Hypothalamus (tissue), 51 donors: Measurements from ENCODE around the gene GSTM2.

Experiments
- DNase-seq, 51 donors: peaks; one replicate each; lab custom pipeline; 2025; lab: John Stamatoyannopoulos, UW

Gene GSTM2

GRCh38 chr1:109628540-109629321, 39.1 kb upstream of the GSTM2 start:
- DNase-seq = no peak

DNA sequence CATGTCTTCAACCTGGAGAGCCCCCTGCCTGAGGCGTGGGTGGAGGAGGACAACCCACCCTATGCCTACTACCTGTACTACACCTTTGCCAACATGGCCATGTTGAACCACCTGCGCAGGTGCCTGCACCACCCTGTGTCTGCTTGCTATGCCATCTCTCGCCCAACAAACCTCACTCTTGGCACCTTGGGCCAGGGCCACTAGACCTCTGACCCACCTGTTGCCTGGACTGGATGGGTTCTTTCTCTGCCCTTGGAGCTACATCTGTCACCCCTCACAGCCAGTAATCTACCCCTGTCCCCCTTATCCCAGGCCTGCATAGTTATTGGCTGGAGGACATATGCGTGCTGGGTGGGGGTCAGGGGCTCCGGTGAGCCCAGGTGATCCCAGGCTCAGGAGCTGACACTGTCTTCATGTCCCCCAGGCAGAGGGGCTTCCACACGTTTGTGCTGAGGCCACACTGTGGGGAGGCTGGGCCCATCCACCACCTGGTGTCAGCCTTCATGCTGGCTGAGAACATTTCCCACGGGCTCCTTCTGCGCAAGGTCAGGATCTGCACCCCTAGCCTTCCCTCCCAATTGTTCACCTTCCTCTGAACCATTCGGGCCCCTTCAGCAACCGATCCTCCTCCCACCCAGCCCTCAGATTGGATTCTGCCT, 38.4 kb upstream of the GSTM2 start:
- no peak for DNase-seq

- DNase-seq = peak in 1 of 51 donors; percentile 27
Observed at GRCh38 chr1:109630081-109630897, 37.6 kb upstream of the GSTM2 start.

DNA sequence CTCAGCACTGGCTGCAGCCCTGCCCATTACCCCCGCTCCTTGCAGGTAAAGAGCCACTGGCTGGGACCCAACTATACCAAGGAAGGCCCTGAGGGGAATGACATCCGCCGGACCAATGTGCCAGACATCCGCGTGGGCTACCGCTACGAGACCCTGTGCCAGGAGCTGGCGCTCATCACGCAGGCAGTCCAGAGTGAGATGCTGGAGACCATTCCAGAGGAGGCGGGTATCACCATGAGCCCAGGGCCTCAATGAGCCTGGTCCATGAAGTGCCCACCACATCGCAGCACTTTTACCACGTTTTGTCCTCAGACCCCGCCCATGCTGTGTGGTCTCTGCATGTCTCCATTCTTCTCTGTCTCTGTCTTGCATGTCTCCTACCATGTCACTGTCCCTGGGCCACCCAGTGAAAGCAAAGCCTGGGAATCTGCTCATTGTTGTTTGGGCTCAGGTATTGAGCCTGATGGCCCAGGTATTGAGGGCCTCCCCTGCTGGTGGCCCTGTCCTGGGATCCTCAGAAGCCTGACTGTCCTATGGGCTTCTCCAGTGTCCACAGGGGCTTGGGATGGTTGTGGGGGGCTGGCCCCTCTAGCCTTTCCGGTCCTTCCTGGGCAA, 36.9 kb upstream of the GSTM2 start:
- no peak for DNase-seq

- DNase-seq = no peak
Observed at GRCh38 chr1:109631513-109632505, 36.0 kb upstream of the GSTM2 start.

DNA sequence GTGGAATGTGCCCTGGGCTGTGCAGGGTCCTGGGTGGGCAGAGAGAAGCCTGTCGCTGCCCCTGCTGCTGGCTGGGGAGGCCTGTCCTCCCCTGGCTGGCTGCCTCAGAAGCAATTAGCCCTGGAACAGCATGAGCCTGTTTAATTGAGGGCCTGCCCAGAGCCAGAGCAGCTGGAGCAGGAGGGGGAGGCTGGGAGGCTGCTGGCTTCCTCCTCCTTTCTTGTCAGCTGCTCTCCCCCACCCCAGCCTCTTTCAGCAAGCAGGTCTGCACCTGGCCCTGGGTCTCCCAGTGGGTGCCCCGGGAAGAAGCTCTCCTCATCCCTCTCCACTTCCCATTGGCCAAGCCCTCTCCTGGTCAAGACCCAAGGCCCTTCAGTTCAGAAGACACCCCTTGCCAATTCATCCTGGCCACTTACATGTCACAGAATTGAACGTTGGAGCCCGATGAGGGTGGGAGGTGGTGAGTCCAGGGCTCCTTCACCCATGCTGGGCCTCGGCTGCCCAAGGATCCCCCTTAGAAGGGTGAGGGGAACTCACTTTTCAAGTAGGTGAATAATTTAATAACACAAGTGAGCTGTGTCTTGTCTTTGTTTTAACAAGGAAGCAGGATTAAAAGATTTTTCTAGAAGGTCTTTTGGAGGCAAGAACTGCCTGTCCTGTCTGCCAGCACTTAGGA, 35.0 kb upstream of the GSTM2 start:
- DNase-seq = peak in 28 of 51 donors; percentile 25 to 80 (median 56)

- no peak for DNase-seq
Observed at GRCh38 chr1:109634292-109634691, 33.6 kb upstream of the GSTM2 start.

DNA sequence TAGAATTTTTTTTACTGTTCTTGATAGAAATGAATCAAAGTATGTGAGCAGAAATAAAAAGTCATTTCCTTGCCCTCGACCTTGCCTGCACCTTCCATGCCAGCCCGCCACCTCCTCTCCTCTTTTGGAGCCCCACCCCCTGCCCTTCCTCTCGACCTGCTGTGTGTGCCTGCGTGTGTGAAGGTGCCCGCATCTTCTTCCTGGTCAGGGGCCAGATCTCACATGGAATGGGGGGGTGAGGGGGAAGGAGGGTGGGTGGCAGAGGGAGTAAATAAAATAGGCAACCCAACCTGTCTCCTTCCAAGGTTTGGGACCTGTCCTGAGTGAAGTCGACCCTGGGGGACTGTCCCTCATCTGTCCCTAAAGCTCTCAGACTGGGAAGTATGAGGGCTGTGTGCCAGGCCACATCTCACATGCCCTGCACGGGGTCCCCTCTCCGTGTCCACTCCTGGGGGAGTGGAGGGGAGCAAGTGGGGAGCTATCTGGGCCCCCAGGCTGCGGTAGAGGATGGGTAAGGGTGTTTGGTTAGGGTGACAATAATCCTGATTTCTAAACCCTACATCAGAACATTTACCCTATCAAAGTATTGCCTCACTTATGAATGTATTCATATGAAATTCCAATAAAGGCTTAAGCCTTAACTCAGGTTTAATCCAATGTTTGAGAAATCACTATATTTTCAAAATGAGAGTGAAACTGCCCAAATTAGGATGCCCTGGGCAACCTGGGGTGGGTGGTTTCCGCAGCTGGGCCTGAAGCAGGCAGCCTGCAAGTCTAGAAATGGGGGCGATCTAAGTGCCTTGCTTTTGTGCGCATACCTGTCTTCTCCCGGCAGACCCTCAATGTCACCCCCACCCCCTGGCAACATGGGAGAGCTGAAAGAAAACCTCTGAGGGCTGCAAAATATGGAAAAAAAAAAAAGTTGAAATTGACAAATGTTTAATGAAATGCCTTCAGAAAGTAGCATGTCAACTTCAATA, 32.8 kb upstream of the GSTM2 start:
- no peak for DNase-seq

DNA sequence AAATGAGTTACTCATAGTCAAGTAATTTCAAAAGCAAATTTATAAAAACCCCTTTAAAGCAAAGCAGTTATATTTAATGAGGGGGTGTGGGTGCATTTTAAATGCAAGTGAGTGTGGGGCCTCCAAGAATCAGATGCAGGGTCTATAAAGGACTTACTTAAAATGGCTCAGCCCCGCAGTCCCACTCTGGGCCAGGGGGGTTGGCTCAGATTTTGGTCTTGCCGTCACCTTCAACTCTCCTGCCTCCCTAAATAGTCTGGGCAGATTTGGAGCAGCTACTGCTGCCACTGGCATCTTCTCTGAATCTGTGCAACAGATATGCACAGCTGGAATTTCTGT, 32.0 kb upstream of the GSTM2 start:
- no peak for DNase-seq

DNA sequence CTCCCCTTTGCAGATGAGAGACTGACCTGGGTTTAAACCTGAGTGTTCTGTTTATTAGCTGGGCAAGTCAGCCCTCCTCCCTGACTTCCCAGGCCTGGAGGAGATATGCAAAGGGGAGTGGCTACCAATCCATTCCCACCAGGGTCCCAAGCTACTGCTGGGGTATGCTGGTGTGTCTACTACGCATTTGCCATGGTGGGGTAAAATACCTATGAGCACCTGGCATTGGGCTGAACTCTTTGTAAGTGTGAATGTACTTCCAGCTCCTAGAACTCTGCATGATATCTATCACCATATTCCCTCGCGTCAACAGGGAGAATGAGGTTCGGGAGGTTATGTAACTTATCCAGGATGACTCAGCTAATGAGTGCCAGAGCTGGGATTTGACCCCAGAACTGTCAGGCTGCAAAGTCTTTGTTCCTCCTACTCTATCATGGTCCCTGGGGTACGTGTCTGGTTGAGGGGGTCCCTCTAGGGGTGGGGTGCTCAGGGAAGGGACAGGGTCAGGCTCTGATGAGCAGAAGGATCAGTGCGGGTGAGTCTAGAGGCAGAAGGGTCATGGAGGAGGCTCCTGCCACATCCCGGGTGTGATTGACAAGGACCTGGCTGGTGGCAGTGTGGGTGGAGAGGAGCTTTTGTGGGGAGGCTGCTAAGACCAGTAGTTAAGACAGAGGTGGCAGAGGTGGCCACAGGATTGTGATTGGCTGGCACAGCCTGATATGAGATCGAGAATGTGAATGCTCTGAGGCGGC, 31.5 kb upstream of the GSTM2 start:
- DNase-seq = peak in 1 of 51 donors; percentile 46

GRCh38 chr1:109637446-109637845, 30.4 kb upstream of the GSTM2 start:
- DNase-seq = no peak

DNA sequence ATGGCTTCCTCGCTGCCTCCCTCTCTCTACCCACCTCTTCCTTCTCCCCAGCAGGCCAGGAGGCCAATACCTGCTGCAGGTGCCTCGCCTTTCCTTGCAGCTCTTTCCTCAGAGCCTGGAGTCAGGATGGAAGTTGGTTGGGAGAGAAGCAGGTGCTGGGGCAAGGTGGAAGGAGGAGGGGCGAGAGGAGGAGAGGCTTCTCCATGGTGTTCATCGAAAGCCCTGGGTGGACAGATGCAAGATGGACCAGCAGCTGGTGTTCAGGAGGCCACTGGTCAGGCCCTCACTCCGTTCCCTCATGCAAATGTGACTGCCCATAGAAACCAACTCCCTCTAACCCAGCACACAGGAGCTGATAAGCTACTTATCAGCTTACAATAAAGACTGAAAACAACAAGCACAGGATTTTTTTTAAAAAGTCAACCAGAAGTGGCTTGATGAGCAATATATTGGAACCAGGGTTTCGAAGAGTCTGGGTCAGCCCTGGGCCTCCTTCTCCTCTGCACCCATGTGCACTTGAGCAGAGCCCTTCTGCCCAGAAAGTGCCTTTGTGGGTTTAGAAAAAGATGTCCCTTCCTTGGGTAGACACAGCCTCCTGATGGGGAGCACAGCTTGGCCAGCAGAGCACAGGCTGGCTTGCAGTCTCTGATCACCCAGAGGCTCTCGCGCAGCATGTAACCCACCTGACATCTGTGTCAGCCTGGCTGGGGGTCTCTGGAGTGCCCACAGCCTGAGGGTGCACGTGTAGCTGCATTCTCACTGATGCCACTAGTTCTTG, 28.6 kb upstream of the GSTM2 start:
- no peak for DNase-seq

DNA sequence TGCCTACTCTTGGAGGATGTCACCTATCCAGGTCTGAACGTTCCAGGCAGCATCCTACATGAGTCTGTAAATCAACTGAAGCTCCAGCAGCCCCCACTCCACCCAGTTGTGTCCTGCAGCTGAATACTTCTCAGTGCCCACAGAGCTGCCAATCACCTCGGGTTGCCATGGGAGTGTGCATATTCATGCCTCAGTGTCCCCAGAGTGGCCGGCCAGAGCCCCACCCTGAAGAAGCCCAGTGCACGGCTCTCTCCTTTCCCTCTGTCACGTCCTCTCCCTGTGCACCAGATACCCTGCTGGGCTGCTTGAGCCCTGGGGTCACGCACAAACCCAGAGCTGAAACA, 28.0 kb upstream of the GSTM2 start:
- DNase-seq = no peak

DNA sequence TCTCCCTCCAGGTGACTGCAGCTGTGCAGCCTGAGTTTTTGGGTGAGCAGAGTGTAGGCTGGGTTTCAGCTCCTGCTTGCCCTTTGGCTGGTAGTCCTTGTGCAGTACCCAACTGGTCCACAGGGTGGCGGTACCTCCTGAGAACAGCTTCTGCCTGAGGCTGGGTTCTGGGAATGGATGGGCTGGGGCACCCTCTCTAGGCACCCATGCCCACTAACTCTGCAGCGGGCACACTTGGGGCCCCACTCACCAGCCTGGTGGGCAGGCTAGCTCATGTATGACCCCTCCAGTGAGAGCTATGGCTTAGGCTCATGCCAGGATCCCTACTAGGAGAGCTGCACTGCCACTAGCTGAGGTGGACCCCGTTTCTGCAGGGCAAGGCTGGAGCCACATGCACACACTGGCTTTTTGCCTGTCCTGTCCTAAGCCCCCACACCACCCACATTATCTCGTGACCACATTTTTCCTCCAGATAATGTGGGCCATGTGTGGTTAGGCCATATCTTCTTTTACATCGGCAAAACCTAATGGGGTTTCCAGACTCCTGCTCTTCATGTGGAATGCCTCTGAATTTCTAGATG, 27.5 kb upstream of the GSTM2 start:
- DNase-seq = peak in 47 of 51 donors; percentile 25 to 96 (median 73)

DNA sequence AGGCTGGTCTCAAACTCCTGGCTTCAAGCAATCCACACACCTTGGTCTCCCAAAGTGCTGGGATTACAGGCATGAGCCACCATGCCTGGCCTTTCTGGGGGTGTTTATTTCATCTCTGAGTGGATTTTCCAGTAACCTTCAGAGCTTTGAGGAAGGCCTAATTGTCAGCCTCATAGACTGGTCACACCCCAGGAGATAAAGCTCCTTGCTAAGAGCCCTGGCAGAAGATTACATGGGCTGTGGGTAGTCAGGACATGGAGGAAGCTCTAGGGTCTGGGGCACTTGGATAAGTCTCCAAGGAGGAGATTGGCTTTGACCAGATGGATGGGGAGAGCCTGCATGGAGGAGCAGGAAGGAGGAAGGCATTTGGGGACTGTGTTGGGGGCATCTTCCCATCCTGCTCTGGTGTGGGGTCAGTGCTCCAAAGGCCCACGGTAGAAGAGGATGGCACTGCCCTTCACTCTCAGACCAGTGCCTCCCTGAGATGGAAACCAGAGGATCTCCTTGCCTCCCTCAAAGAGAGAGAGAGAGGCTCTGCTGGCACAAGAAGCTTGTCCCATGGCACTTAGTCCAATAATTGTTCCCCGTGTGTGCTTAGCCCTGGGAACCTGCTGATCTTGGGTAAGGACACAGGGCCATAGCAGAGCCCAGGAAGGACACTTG, 26.6 kb upstream of the GSTM2 start:
- DNase-seq = no peak

GRCh38 chr1:109641861-109642260, 26.0 kb upstream of the GSTM2 start:
- no peak for DNase-seq
